GM18508 (cell line): ENCODE measurements around the gene RCAN2.

Experiments used
- ATAC-seq: cut with Tn5 transposase; IDR thresholded peaks from one replicate; pipeline ENCODE4 v1.9.1; 2021; ENCODE audit warnings: moderate number of reproducible peaks; ENCODE audit not compliant: insufficient read depth, unreplicated experiment

Gene RCAN2

GRCh38 chr6:46190889-46191288 is 300.4 kb downstream of the RCAN2 start:
- no peak for ATAC-seq

- no peak for ATAC-seq
Observed at GRCh38 chr6:46189726-46190125, 301.5 kb downstream of the RCAN2 start.

DNA sequence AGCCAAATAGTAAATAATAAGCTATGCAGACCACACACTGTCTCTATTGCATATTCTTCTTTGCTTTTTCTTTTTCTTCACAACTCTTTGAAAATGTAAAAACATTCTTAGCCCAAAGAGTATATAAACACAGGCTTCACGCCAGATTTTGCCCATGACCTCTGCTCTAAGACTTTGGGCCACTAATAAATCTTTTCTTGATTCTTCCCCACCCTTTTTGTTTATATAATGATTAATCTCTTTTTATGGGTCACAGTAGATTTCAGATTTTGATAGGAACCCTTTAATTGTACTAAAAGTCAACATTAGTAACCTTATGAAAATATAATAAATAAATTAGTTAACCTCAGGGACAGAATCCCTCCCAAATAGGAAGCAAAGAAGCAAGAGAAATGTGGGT is 304.7 kb downstream of the RCAN2 start:
- no peak for ATAC-seq

DNA sequence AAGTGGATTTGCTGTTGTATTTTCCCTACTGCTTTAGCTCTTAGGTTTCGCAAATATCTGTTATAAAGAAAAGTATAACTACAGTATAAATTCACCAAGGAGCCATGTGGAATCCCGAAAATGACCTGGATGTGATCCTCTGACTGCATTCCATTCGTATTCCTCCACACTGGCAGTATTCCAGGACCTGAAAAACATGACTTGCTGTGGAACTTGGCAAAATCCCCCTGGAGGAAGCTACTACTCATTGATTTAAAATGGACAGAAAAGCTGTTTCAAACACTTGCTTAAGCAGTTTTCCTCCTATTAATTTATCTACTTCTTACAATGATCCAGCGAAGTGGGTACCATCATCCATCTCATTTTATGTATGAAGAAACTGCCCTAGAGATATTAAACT is 307.1 kb downstream of the RCAN2 start:
- no peak for ATAC-seq

DNA sequence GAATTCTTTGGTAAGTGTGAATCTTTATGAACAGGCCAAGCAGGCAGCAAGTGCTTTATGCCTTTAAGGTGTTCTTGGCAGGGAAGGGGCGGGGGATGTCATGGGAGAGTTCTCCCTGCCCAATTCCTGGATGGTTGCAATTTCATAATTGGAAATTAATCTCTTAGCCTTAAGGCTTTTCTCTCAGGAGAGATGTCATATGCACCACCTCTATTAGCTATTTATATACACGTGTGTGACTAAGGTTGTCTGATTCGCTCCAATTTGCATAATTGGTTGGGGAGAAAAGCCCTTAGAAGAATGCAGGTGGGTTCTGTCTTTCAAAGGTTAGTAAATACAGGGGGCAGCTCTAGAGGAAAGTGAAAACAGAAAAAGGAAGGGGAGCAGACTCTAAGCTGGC is 315.3 kb downstream of the RCAN2 start:
- ATAC-seq, result peak; percentile 30

DNA sequence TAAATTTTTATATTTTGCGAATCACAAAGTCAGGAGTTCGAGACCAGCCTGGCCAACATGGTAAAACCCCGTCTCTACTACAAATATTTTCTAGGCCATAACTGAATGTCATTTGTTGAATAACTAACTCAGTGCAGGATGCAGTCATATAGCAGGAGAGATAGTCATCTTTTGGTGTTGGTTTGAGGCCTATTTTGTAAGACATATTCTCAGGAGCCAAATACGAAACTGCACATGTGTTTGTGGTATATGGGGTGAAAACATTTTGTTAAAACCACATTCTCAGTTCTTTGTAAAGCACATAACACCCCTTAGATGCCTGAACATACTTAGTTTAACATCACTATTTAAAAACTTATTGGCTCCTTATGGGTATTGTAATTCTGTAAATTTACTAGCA is 315.8 kb downstream of the RCAN2 start:
- ATAC-seq, result peak; percentile 75

- no peak for ATAC-seq
Observed at GRCh38 chr6:46174904-46175303, 316.3 kb downstream of the RCAN2 start.

GRCh38 chr6:46172176-46172575 is 319.1 kb downstream of the RCAN2 start:
- ATAC-seq, result no peak
